Measurements from ENCODE around the gene AFF3. TPM values are rescaled to one million over a fixed set of nuclear protein-coding genes. Genes with fewer than 3 reads are reported as not detected.

Gene AFF3
- total and polyA plus RNA-seq, 10 of the 15 experiments (the other 5 are each of a cell fraction or from before 2014, with no cell fraction given) = 0.26 to 5.5 (median 3.0) TPM

DNA sequence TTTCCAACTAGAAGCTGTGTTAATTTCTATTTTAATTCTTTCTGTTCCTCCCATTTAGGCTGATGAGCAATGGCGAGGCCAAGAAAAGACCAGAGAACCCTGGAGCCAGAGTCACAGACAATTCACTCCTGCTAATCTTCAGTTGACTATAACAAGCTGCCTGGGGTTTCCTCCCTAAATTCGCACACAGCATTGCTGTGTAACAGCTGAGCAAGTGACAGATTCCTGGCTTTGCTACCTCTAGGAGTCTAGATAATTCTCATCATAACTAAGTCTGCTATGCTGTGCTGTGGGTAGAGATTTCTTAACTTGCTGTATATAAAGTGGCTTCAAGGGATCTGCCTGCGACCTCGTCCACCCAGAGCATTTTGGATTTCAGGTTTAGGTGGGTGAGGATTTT is 521.3 kb downstream of the AFF3 start:
- Histone ChIP-seq H3K4me1 (ENCODE audit: control insufficient read depth, insufficient read depth, low read length) (no peaks in the 10 kb centered on the region), H3K79me2 (ENCODE audit: control insufficient read depth, insufficient read depth, low read length) (no peaks in the 10 kb centered on the region), H2AFZ (ENCODE audit: control insufficient read depth, low read depth, low read length) (no peak overlapping the region), H3K4me3 (no peak overlapping the region), H3K36me3 (ENCODE audit: control insufficient read depth in 2 of 2, insufficient read depth in 2 of 2, low read length in 1 of 2) (no peaks in the 10 kb centered on the region), H3K9ac (ENCODE audit: control insufficient read depth, insufficient read depth, low read length) (no peak overlapping the region), H3K27me3 (replicated peaks in 1 of 2; ENCODE audit: control insufficient read depth in 2 of 2, insufficient read depth in 2 of 2, low read length in 1 of 2) (no peaks in the 10 kb centered on the region), H3K27ac (ENCODE audit: control insufficient read depth, insufficient read depth) (no peak overlapping the region), H3K9me3 (replicated peaks; ENCODE audit: control insufficient read depth, insufficient read depth, low read length) (no peaks in the 10 kb centered on the region), H3K4me2 (ENCODE audit: control insufficient read depth, insufficient read depth) (no peak overlapping the region), H4K20me1 (ENCODE audit: control insufficient read depth, insufficient read depth) (no peaks in the 10 kb centered on the region)
- FAIRE-seq (no peak), ATAC-seq (no peak), DNase-seq (ENCODE audit: low read depth, low spot score) (no peak)
- SMC1A ChIA-PET (ENCODE audit: uncharacterized antibody, unreplicated experiment) = no interaction called here
- RAD21 ChIA-PET (ENCODE audit: unreplicated experiment) = no interaction called here
- POLR2A ChIA-PET = no interaction called here
- no TSS peak for BruUV-seq (replicated peaks)
- in situ Hi-C loops (cut with MboI) (no loop called here), intact Hi-C loops (cut with micrococcal nuclease; ENCODE audit: unreplicated experiment) (no loop called here)
- 34% methylated on average over 4 of the region's 4 CpGs for WGBS (ENCODE audit: insufficient coverage, insufficient replicate concordance, low lambda C conversion rate, missing lambda C conversion rate)
- CTCF ChIA-PET = no interaction called here
- TF ChIP-seq SREBF2 (IDR thresholded peaks at IDR 0.05; ENCODE audit: low read length) (no peak), MTA3 (IDR thresholded peaks at IDR 0.05; ENCODE audit: borderline replicate concordance, low read length) (no peak), SIN3A (IDR thresholded peaks at IDR 0.05; ENCODE audit: low read depth, low read length) (no peak), YBX1 (IDR thresholded peaks at IDR 0.05) (no peak), RB1 (IDR thresholded peaks at IDR 0.05; ENCODE audit: borderline replicate concordance) (no peak), CBFB (IDR thresholded peaks at IDR 0.05; ENCODE audit: low read depth) (no peak)

DNA sequence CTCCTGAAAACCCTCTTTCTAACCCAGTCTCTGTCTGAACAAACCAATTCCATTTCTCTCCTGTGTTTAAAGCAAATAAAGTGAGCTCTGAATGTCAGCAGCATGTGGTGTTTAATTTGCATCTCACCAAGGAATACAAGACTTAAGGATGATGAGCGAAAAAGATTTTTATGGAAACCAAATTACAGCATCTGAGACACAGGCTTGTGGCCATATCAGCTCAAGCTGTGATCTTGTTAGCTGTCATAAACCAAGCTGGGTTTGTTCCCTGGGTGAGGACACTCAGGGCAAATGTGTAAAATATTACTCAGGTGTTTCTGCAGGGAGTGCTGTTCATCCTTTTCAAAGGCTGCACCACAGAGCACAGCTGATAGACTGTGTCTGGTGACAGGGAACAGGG is 523.2 kb downstream of the AFF3 start:
- Histone ChIP-seq H3K79me2 (ENCODE audit: control insufficient read depth, insufficient read depth, low read length) (no peaks in the 10 kb centered on the region), H3K9ac (ENCODE audit: control insufficient read depth, insufficient read depth, low read length) (no peak overlapping the region), H3K4me1 (ENCODE audit: control insufficient read depth, insufficient read depth, low read length) (no peaks in the 10 kb centered on the region), H3K27ac (ENCODE audit: control insufficient read depth, insufficient read depth) (no peak overlapping the region), H2AFZ (ENCODE audit: control insufficient read depth, low read depth, low read length) (no peak overlapping the region), H4K20me1 (ENCODE audit: control insufficient read depth, insufficient read depth) (no peaks in the 10 kb centered on the region), H3K9me3 (replicated peaks; ENCODE audit: control insufficient read depth, insufficient read depth, low read length) (no peaks in the 10 kb centered on the region), H3K27me3 (replicated peaks in 1 of 2; ENCODE audit: control insufficient read depth in 2 of 2, insufficient read depth in 2 of 2, low read length in 1 of 2) (no peaks in the 10 kb centered on the region), H3K4me3 (no peak overlapping the region), H3K36me3 (ENCODE audit: control insufficient read depth in 2 of 2, insufficient read depth in 2 of 2, low read length in 1 of 2) (no peaks in the 10 kb centered on the region), H3K4me2 (ENCODE audit: control insufficient read depth, insufficient read depth) (no peak overlapping the region)
- intact Hi-C loops (cut with micrococcal nuclease; ENCODE audit: unreplicated experiment) = no loop called here
- 80% methylated on average over 1 of the region's 1 CpG for WGBS (ENCODE audit: insufficient coverage, insufficient replicate concordance, low lambda C conversion rate, missing lambda C conversion rate)
- ChIA-PET POLR2A (no interaction called here), SMC1A (ENCODE audit: uncharacterized antibody, unreplicated experiment) (no interaction called here), CTCF (no interaction called here), RAD21 (ENCODE audit: unreplicated experiment) (no interaction called here)
- no peak for FAIRE-seq
- ATAC-seq = no peak
- in situ Hi-C loops (cut with MboI) = no loop called here
- no peak for DNase-seq (ENCODE audit: low read depth, low spot score)
- no TSS peak for BruUV-seq (replicated peaks)
- no peak for TF ChIP-seq KDM1A (IDR thresholded peaks at IDR 0.05; ENCODE audit: borderline replicate concordance)

All from GM12878 (cell line).